HTR-8/SVneo (cell line): ENCODE results near the gene TM9SF4.

Experiments
- DNase-seq: peaks from one replicate; pipeline ENCODE4 v3.0.0; 2011; ENCODE audit warnings: low spot score, mixed read lengths; ENCODE audit not compliant: insufficient read length
- FAIRE-seq: peaks from 2 replicates; lab custom pipeline; 2011; peaks lifted over from hg19 to GRCh38; lab: Jason Lieb, UNC

The TM9SF4 gene, protein sequence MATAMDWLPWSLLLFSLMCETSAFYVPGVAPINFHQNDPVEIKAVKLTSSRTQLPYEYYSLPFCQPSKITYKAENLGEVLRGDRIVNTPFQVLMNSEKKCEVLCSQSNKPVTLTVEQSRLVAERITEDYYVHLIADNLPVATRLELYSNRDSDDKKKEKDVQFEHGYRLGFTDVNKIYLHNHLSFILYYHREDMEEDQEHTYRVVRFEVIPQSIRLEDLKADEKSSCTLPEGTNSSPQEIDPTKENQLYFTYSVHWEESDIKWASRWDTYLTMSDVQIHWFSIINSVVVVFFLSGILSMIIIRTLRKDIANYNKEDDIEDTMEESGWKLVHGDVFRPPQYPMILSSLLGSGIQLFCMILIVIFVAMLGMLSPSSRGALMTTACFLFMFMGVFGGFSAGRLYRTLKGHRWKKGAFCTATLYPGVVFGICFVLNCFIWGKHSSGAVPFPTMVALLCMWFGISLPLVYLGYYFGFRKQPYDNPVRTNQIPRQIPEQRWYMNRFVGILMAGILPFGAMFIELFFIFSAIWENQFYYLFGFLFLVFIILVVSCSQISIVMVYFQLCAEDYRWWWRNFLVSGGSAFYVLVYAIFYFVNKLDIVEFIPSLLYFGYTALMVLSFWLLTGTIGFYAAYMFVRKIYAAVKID

DNA sequence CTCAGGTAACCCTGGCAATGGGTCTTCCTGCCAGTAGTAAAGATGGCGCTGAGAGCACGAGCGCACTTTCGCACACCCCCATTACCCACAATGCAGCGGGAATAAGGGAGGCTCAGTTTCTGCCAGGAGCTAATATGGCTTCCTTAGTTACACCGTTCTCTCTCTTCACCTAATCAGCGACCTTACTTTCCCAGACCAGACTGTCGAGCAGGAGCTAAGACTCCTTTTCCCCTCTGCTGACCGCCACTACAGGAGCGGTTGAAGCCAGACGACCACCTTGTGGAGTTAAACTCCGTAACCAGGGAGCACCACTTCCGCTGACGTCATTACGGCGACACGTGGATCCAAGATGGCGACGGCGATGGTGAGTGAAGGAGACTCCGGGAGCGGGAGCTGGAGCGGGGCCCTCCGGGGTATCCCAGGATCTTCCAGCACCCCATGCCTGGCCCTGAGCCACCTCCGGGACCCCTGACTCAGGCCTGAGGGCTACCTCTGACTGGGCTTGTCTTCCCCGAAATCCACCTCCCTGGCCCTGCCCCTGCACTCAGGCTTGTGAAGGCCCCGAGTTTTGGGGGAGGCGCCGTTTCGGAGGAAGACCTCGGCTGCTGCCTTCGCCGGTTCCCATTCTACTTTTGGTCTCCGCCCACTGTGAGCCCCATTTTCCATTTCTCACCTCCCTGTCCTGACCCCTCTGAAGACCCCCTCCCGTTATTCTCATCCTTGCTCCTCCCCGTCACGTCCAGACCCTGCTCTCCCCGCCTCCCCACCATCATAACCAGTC is at the start of gene TM9SF4:
TM9SF4 (plus strand) TSS at position 323 of the 781 bp plus-strand sequence; CDS start at position 350, 27 bp downstream.
- FAIRE-seq (peak; percentile 87), DNase-seq (peak; percentile 91)

DNA sequence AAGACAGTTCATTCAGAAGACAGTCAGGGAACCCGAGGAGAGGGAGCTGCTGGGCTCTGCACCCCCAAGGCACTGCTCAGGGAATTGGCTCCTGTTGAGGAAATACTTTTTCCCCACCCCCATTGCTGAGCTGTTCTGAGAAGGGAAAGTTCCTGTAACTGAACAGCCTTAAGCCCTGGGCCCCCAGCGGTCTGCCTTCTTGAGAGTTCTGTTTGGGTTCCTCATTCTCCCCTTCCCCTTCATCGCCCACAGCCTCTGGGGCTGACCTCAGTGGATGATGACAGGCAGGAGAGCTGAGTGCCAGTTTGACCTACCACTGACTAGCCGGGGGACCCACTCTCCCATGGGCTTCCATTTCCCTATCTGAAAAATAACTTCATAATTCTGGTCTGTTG is 46.7 kb upstream of the TM9SF4 start:
- FAIRE-seq (no peak), DNase-seq (no peak)

DNA sequence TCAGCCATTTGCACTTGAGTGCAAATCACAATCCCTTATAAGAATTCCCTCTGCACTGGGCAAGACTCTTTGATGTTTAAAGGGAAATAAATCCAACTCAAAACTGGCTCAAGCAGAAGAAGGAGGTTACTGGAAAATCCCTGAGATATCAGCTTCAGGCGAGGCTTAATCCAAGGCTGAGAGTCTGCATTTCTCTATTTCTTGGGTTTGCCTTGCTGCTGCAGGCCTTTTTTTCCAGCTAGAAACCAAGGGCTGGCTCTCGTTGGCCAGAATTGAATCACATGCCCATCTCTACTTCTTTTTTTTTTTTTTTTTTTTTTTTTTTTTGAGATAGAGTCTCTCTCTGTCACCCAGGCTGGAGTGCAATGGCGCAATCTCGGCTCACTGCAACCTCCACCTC is 45.8 kb upstream of the TM9SF4 start:
- FAIRE-seq (no peak), DNase-seq (no peak)

DNA sequence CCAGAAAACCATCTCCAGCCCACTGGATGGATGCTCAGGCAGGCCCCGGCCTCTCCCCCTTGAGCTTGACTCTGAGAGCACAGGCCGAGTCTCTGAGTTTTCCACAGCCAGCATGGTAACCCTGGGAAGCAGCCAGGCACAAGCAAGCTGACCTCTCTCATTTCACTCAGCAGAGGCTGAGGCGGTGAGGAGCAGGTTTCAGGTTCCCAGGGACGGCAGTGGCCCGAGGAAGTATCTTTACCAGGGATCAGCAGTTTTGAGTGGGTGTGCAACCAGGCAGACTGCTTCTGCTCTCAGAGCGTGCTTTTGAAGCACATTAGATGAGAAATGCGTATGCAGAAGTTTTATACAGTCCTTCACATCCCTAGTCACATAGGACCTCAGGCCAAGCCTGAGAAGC is 44.8 kb upstream of the TM9SF4 start:
- no peak for DNase-seq
- no peak for FAIRE-seq

DNA sequence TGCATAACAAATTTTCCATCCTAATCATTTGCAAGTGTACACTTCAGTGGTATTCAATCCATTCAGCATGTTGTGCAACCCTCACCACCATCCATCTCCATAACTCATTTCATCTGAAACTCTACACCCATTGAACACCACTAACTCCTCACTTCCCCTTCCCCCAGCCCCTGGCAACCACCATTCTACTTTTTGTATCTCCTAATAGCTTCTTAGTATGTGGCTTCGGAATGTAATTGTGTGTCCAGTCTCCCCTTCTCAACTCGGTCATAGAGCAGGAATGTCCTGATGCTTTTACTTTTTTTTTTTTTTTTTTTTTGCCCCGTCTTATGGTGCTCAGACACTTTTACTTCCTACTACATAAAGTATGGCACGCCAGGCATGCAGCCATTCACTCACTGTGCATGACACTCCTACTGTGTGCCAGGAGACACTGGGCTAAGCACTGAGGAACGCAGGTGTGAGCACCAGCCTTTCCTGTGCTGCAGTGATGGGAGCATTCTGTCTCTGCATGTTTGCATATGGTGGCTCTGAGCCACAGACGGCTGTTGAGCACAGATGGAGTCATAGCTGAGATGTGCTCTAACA is 42.2 kb upstream of the TM9SF4 start:
- DNase-seq: peak; percentile 75
- FAIRE-seq: peak; percentile 86

DNA sequence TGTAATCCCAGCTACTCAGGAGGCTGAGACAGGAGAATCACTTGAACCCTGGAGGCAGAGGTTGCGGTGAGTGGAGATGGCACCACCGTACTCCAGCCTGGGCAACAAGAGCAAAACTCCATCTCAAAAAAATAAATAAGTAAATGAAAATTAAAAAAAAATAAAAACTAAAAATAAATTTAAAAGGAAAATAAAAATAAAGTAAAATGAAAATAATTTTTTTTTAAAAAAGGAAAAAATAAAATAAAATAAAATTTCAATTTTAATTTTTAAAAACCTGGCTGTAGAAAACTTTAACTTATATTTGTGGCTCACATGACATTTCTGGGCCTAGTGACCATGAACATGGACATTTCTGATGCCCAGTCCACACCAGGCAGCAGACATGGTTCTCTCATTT is 41.3 kb upstream of the TM9SF4 start:
- DNase-seq: no peak
- FAIRE-seq: no peak

DNA sequence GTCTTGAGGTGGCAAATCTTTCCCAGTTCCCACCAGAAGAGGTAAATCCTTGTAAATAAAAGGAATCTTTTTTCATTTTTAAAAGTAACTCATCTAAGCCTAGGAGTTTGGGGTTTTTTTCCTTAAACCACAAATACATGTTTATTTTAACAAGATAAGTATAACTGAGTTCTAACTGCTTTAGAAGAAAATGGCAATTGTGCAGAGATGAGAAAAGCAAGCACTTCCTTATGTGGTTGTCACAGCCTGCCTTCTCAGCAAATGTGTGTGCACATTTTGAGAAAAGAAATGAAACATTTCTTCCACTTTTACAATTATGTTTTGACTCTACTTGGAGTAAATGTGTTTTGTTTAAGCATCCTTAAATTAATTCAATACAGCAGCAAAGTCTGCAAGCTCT is 39.8 kb upstream of the TM9SF4 start:
- no peak for FAIRE-seq
- no peak for DNase-seq

DNA sequence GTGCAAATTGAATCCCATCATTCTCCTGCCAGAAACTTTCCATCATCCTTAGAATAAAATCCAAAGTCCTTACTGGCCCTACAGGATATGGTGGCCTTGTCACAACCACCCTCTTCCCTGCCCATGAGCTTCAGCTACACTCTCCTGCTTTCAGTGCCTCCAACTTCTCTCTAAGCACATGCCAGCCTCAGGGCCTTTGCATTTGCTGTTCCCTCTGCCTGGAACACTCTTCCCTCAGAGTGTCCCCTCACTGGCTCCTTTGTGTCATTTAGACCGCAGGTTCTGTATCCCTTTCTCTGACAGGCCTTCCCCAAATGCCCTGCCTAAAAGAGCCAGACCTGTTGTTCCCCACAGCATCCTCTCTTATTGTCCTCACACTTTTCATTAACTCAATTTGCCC is 39.2 kb upstream of the TM9SF4 start:
- no peak for FAIRE-seq

DNA sequence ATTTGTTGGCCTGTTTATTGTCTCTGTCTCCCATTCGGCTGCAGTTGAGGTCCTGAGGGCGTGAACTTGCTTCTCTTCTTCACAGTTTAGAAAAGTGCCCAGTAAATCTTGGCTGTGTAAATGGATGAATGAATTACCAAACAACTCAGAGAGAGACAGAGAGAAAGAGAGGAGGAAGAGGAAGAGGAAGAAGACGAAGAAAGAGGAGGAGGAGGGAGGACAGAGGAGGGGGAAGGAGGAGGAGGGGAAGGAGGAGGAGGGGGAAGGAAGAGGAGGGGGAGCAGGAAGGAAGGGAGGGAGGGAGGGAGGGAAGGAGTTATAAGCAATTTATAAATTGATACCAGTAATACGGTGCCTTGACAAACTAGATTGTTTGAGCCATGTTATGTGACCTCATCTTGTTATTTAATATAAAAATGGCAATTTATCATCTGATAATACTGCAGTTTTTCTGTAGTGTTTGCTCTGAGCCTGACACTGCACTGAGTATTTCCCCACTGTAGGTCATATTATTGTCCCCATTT is 38.8 kb upstream of the TM9SF4 start:
- DNase-seq (no peak), FAIRE-seq (no peak)

More for the DNA sequence above, 39.2 kb upstream of the TM9SF4 start:
- no peak for DNase-seq

DNA sequence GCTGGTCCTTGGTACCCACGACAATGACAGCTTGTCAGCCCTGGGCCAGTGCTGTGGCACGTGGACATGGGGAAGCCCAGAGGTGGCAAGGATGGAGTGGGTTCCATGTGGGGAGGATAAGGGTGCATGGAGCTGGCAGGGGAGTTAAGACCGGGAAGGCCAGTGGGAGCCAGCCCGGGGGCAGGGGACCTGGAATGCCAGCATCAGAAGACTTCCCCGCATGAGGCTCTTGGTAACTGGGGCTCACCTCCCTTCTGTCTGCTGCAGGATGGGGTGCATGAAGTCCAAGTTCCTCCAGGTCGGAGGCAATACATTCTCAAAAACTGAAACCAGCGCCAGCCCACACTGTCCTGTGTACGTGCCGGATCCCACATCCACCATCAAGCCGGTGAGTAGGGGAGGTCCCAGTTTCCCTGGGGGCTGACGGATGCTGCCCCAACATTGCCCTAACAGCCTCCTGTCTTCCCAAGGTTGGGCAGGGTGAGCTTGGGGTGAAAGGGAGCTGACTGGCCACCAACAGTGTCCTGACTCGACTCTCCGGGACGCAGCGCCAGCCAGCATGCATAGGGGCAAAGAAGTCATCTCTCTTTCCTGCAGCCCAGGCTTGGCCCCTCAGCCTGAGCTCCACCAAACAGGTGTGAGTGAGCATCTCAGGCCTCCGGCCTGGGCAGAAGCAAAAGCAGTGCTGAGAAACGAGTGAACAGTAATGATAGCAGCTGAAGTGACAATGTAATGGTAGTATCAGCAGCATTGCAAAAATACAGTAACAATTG is 37.9 kb upstream of the TM9SF4 start:
- DNase-seq (no peak), FAIRE-seq (no peak)

DNA sequence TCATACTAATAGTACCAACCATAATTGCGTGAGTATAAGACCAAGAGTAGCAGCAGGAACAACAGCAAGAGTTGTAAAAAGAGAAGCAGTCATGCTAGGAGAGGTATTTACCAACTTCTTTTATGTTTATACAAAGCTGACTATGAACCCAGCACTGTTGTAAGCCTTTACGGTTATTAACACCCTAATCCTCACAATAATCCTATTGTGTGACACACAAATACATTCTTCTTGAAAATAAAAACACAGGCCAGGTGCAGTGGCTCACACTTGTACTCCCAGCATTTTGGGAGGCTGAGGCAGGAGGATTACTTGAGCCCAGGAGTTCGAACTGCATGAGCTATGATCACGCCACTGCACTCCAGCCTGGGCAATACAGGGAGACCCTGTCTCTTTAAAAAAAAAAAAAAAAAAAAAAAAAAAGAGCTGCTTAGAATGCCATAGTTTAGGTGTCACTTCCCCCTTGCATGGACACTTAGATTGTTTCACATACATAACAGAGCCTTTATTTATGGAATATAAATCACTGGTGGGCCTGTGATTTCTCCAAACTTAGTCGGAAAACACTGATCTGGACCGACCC is 37.3 kb upstream of the TM9SF4 start:
- DNase-seq (no peak), FAIRE-seq (no peak)

DNA sequence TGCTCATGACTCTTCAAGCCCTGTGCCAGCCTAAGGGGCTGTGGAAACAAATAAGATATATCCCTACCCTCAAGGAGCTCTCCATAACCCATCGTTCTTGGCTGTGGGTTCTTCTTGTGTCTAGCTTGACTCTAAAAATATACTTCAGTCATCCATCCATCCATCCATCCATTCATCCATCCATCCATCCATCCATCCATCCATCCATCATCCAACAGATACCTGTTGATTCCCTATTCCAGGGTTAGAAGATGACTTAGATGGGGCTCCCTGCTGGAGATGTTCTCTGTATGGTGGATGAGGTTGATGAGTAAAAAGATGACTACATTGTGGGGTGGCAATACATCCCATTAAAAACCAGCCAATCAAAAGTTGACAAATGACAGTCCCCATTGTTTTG is 34.0 kb upstream of the TM9SF4 start:
- DNase-seq (no peak), FAIRE-seq (no peak)

DNA sequence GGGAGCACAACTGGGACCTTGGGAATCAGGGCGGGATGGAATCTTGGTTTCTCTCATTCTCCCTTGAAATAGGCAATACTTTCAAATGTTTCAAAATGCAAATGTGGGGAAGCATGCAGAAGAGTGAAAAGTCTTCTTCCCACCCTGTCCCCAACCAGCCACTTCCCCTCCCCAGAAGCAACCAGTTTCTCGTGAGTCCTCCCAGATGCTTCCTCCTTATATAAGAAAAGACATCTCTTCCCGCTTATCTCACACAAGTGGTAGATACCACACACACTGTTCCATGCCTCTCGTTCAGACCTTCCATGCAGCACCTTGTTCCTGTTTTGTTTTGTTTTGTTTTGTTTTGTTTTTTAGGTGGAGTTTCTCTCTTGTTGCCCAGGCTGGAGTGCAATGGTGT is 32.3 kb upstream of the TM9SF4 start:
- FAIRE-seq (no peak), DNase-seq (no peak)

DNA sequence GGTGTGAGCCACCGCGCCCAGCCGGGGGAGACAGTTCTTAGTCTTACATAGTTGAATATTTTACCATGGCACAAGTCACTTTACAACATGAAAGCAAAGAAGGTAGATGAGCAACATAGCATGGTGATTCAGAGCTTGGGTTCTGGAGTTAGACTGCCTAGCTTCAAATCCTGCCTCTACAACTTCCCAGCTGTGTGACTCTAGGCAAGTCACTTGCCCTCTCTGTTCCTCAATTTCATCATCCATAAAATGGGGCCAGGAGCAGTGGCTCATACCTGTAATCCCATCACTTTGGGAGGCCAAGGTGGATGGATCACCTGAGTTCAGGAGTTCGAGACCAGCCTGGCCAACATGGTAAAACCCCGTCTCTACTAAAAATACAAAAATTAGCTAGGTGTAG is 31.2 kb upstream of the TM9SF4 start:
- FAIRE-seq: no peak
- DNase-seq: no peak

DNA sequence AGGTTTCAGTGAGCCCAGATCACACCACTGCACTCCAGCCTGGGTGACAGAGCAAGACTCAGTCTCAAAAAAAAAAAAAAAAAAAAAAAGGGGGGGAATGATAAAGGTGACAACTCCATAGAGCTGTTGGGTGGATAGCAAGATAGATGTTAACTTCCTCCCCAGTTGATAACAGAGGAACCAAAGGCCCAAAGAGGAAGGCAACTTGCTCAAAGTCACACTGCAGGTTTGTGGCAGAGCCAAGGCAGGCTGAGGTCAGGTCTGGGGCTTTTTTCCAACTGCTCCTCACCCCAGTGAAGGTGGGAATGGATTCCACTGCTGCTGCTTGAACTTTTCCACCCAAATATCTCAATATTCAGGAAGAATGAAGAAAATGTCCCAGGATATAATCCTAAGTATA is 30.7 kb upstream of the TM9SF4 start:
- DNase-seq (no peak), FAIRE-seq (no peak)

DNA sequence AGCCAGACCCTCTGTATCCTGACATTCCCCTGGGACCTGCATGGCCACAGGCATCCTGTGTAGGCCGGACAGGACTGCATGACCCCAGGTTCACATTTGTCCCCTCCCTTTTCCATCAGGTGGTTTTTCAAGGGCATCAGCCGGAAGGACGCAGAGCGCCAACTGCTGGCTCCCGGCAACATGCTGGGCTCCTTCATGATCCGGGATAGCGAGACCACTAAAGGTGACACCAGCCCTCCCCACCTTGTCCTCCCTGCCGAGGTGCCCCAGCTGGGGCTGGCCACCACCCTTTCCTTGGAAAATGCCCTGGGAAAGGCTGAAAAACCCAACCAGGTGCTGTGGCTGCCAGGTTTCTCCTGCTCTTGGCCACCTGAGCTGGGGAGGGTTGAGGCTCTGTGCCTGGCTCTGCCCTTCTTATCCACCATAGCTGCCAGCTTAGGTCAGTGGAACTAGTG is 29.8 kb upstream of the TM9SF4 start:
- FAIRE-seq: no peak
- DNase-seq: no peak

DNA sequence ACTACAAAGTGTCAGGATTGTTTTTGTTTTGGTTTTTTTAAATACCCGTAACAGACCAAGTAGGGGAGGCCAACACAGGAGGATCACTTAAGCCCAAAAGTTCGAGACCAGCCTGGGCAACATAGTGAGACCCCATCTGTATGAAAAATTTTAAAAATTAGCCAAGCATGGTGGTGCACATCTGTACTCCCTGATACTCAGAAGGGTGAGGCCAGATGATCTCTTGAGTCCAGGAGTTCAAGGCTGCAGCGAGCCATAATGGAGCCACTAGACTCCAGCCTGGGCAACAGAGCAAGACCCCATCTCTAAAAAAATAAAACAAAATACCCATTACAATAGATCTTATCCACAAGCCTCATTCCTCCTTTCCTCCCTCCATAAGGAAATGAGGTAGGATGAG is 28.7 kb upstream of the TM9SF4 start:
- DNase-seq (no peak), FAIRE-seq (no peak)

DNA sequence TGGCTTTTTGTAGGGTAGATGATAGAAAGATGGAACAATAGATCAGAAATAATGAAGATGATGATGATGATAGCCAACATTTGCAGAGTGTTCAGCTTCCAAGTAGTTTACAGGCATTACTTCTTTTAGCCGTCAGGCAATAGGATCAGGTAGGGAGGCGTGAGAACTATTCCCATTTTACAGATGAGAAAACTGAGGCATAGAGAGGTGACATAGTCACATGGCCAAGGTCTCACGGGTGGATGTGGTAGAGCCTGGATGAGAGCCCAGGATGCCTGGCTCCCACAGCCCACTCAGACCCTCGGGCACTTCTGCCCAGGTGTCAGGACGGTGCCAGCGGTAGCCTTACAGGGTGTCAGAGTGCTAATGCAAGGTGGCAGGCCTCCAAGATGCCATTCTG is 26.0 kb upstream of the TM9SF4 start:
- no peak for FAIRE-seq

DNA sequence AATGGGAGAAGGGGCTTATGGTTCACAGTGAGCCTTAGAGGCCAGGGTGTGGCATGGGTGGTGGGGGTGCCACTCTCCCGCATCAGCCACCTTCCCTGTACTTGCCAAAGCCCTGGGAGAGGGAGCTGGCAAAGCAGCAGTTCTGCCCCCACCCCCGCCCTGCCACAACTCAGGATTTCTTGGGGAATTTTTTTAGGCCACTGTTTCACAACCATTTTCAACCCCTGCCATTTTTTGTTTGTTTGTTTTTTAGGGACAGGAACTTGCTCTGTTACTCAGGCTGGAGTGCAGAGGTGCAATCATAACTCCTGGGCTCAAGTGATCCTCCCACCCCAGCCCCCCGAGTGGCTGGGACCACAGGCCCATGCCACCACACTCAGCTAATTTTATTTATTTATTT is 22.4 kb upstream of the TM9SF4 start:
- DNase-seq (no peak), FAIRE-seq (no peak)

More for the DNA sequence above, 26.0 kb upstream of the TM9SF4 start:
- DNase-seq: no peak
